Measurements from ENCODE around the gene ADAM12. TPM values are rescaled to one million over a fixed set of nuclear protein-coding genes. Genes with fewer than 3 reads are reported as not detected.

ADAM12 gene
- total and polyA plus RNA-seq, 9 of the 15 experiments (the other 6 are each of a cell fraction or from before 2014, with no cell fraction given), result not detected

DNA sequence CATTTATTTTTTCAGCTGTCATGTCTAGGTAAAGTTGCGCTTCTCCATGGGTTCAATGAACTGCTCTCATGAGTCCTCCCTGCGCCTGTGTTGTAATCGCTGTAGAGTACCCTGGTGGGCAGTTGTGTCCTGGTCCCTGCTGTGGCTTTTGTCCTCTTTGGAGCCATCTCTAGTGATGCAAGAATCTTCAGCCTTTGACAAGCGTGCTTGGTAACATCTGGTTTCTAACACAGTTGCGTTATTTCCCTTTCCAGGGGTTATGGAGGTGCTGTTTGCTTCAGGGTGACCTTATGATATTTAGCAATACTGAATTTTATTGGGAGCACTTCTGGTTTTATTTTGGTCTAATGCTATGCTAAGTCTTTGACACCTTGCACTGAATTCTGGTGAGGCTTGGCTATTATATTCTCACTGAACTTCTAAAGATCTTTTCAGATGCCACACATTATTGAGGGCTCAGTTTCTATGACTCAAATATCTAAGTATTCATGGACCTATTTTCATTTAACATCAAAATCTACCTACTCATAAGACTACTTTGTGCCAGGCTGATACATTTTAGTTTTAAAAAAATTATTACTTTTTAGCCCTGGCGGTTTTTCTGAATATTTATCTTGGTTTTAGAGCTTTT, 403.3 kb downstream of the ADAM12 start (continued):
- TF ChIP-seq SIN3A (IDR thresholded peaks at IDR 0.05; ENCODE audit: borderline replicate concordance in 2 of 2, control insufficient read depth in 1 of 2, low read depth in 2 of 2, low read length in 2 of 2), result no peak
- TF ChIP-seq CBX2 (IDR thresholded peaks at IDR 0.05; ENCODE audit: insufficient read depth, low read length, poor library complexity, severe bottlenecking), result no peak
- no peak for TF ChIP-seq SAP30 (IDR thresholded peaks at IDR 0.05; ENCODE audit: borderline replicate concordance, insufficient read depth, low read depth, low read length, poor library complexity, severe bottlenecking)
- TF ChIP-seq E2F3 (CRISPR knock-in tag; IDR thresholded peaks at IDR 0.05), result no peak
- no peak for TF ChIP-seq MTA1 (IDR thresholded peaks at IDR 0.05; ENCODE audit: borderline replicate concordance)
- TF ChIP-seq ILF3 (IDR thresholded peaks at IDR 0.05; ENCODE audit: borderline replicate concordance), result no peak
- TF ChIP-seq, protein P1, sequence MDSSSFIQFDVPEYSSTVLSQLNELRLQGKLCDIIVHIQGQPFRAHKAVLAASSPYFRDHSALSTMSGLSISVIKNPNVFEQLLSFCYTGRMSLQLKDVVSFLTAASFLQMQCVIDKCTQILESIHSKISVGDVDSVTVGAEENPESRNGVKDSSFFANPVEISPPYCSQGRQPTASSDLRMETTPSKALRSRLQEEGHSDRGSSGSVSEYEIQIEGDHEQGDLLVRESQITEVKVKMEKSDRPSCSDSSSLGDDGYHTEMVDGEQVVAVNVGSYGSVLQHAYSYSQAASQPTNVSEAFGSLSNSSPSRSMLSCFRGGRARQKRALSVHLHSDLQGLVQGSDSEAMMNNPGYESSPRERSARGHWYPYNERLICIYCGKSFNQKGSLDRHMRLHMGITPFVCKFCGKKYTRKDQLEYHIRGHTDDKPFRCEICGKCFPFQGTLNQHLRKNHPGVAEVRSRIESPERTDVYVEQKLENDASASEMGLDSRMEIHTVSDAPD (CRISPR knock-in tag; IDR thresholded peaks at IDR 0.05), result no peak
- no peak for TF ChIP-seq SRSF7 (optimal IDR thresholded peaks at IDR 0.05; ENCODE audit: low read depth, low read length)
- TF ChIP-seq MECOM (CRISPR knock-in tag; IDR thresholded peaks at IDR 0.05), result no peak
- TF ChIP-seq, protein P2, sequence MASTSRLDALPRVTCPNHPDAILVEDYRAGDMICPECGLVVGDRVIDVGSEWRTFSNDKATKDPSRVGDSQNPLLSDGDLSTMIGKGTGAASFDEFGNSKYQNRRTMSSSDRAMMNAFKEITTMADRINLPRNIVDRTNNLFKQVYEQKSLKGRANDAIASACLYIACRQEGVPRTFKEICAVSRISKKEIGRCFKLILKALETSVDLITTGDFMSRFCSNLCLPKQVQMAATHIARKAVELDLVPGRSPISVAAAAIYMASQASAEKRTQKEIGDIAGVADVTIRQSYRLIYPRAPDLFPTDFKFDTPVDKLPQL (IDR thresholded peaks at IDR 0.05; ENCODE audit: extremely low read depth, insufficient read length), result no peak

Data from K562 (cell line).